Lower leg skin (tissue), 3 donors: ENCODE measurements around the gene F7.

Experiments
- CTCF ChIP-seq, 3 donors: fragments of 450-650 bp; IDR thresholded peaks; one replicate each; pipeline ENCODE4 v1.5.1; 2016; ENCODE audit warnings: antibody characterized with exemption in 3 of 3, mild to moderate bottlenecking in 3 of 3, moderate library complexity in 2 of 3
- POLR2A ChIP-seq, 2 donors: fragments of 450-650 bp; IDR thresholded peaks; one replicate each; pipeline ENCODE4 v1.6.1; 2016 to 2017; ENCODE audit warnings: antibody characterized with exemption in 2 of 2, mild to moderate bottlenecking in 1 of 2, moderate library complexity in 1 of 2

- TF ChIP-seq CTCF (IDR thresholded peaks at IDR 0.05) = no peak
- no peak for TF ChIP-seq POLR2A (IDR thresholded peaks at IDR 0.05)
These were observed 33.2 kb upstream of the F7 start for GRCh38 chr13:113072376-113072775.
